Measurements from ENCODE around the gene PLA2R1. TPM values are rescaled to one million over a fixed set of nuclear protein-coding genes. Genes with fewer than 3 reads are reported as not detected.

Gene PLA2R1
- total RNA-seq, 1 experiment from 2014 or later, result 5.7 TPM

DNA sequence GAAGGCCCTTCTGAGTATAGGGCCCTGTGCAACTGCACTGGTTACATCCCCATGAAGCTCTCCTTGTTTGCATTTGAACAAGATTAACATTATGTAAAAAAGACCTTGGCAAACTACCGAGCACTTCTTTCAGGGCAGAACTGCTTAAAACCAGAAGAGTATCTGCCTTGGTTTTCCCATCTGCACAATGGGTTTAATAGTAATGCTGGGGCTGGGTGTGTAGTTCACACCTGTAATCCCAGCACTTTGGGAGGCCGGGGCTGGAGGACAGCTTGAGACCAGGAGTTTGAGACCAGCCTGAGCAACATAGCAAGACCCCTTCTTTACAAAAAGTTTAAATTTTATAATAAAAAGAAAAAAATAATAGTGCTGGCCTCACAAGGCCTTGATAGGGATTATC lies 8.5 kb downstream of the PLA2R1 start:
- no TSS peak for BruUV-seq (replicated peaks)
- intact Hi-C loops (cut with micrococcal nuclease; ENCODE audit: unreplicated experiment) (no loop called here), in situ Hi-C loops (cut with HindIII; ENCODE audit: low pct_unique_long_range_greater_than_20kb, low sequenced_read_pairs) (no loop called here)
- Histone ChIP-seq H3K27me3 (ENCODE audit: control insufficient read depth, insufficient read depth, low read length) (no peaks in the 10 kb centered on the region), H3K36me3 (ENCODE audit: control insufficient read depth, insufficient read depth, low read length) (no peaks in the 10 kb centered on the region), H3K4me3 (ENCODE audit: low read depth in 2 of 2, low read length in 2 of 2) (no peak overlapping the region), H3K27ac (ENCODE audit: low read length) (no peak overlapping the region), H3K9me3 (ENCODE audit: control insufficient read depth, insufficient read depth, low read depth, low read length) (no peaks in the 10 kb centered on the region), H3K4me1 (ENCODE audit: control insufficient read depth, insufficient read depth, low read length) (no peaks in the 10 kb centered on the region)
- no peak for DNase-seq (ENCODE audit: low read depth, low spot score)
- POLR2A ChIA-PET, result interaction anchor here (0.6 kb wide), 1 partner anchor 40 kb away, joined by 3 read pairs; no protein-coding TSS in a partner anchor
- CTCF ChIA-PET, result interaction anchor here (0.6 kb wide), 1 partner anchor 35 kb away, joined by 3 read pairs; no protein-coding TSS in a partner anchor
- TF ChIP-seq TCF7L2 (IDR thresholded peaks at IDR 0.05; ENCODE audit: low read depth, low read length) (no peak), POLR2AphosphoS5 (IDR thresholded peaks at IDR 0.05; ENCODE audit: low read depth, low read length) (no peak), SIN3A (IDR thresholded peaks at IDR 0.05; ENCODE audit: borderline replicate concordance, insufficient read depth, low read depth, low read length) (no peak)
- TF ChIP-seq, protein P1, sequence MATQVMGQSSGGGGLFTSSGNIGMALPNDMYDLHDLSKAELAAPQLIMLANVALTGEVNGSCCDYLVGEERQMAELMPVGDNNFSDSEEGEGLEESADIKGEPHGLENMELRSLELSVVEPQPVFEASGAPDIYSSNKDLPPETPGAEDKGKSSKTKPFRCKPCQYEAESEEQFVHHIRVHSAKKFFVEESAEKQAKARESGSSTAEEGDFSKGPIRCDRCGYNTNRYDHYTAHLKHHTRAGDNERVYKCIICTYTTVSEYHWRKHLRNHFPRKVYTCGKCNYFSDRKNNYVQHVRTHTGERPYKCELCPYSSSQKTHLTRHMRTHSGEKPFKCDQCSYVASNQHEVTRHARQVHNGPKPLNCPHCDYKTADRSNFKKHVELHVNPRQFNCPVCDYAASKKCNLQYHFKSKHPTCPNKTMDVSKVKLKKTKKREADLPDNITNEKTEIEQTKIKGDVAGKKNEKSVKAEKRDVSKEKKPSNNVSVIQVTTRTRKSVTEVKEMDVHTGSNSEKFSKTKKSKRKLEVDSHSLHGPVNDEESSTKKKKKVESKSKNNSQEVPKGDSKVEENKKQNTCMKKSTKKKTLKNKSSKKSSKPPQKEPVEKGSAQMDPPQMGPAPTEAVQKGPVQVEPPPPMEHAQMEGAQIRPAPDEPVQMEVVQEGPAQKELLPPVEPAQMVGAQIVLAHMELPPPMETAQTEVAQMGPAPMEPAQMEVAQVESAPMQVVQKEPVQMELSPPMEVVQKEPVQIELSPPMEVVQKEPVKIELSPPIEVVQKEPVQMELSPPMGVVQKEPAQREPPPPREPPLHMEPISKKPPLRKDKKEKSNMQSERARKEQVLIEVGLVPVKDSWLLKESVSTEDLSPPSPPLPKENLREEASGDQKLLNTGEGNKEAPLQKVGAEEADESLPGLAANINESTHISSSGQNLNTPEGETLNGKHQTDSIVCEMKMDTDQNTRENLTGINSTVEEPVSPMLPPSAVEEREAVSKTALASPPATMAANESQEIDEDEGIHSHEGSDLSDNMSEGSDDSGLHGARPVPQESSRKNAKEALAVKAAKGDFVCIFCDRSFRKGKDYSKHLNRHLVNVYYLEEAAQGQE (IDR thresholded peaks at IDR 0.05; ENCODE audit: insufficient read depth in 1 of 2, low read depth in 2 of 2, low read length in 1 of 2), result no peak
- TF ChIP-seq, protein P2, sequence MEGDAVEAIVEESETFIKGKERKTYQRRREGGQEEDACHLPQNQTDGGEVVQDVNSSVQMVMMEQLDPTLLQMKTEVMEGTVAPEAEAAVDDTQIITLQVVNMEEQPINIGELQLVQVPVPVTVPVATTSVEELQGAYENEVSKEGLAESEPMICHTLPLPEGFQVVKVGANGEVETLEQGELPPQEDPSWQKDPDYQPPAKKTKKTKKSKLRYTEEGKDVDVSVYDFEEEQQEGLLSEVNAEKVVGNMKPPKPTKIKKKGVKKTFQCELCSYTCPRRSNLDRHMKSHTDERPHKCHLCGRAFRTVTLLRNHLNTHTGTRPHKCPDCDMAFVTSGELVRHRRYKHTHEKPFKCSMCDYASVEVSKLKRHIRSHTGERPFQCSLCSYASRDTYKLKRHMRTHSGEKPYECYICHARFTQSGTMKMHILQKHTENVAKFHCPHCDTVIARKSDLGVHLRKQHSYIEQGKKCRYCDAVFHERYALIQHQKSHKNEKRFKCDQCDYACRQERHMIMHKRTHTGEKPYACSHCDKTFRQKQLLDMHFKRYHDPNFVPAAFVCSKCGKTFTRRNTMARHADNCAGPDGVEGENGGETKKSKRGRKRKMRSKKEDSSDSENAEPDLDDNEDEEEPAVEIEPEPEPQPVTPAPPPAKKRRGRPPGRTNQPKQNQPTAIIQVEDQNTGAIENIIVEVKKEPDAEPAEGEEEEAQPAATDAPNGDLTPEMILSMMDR (IDR thresholded peaks at IDR 0.05), result no peak
- ATAC-seq, result no peak

DNA sequence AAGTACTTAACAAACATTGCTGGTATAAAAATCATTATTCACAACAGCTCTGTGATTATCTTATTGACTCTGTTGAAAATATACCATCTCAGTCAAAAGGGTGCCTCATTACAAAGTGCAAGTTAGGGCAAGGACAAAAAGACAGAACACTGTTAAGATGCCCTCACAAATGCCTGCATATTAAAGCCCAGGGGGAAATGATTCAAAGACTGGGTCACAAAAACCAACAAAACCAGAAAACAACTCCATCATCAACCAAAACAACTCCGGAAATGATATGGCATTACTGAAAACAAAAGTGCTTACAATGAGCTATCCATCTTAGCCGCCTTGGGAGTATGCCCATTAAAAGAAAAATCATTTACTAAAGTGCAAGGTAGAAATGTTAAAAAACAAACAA lies 9.9 kb downstream of the PLA2R1 start:
- intact Hi-C loops (cut with micrococcal nuclease; ENCODE audit: unreplicated experiment) (no loop called here), in situ Hi-C loops (cut with HindIII; ENCODE audit: low pct_unique_long_range_greater_than_20kb, low sequenced_read_pairs) (no loop called here)
- Histone ChIP-seq H3K4me3 (ENCODE audit: low read depth in 2 of 2, low read length in 2 of 2) (no peak overlapping the region), H3K36me3 (ENCODE audit: control insufficient read depth, insufficient read depth, low read length) (no peaks in the 10 kb centered on the region), H3K27me3 (ENCODE audit: control insufficient read depth, insufficient read depth, low read length) (no peaks in the 10 kb centered on the region), H3K27ac (ENCODE audit: low read length) (no peak overlapping the region), H3K9me3 (ENCODE audit: control insufficient read depth, insufficient read depth, low read depth, low read length) (no peaks in the 10 kb centered on the region), H3K4me1 (ENCODE audit: control insufficient read depth, insufficient read depth, low read length) (no peaks in the 10 kb centered on the region)
- BruUV-seq (replicated peaks), result no TSS peak
- POLR2A ChIA-PET, result no interaction called here
- no peak for ATAC-seq
- TF ChIP-seq TCF7L2 (IDR thresholded peaks at IDR 0.05; ENCODE audit: low read depth, low read length), result no peak
- TF ChIP-seq, protein P2 (IDR thresholded peaks at IDR 0.05), result no peak
- TF ChIP-seq, protein P1 (IDR thresholded peaks at IDR 0.05; ENCODE audit: insufficient read depth in 1 of 2, low read depth in 2 of 2, low read length in 1 of 2), result no peak
- no peak for TF ChIP-seq SIN3A (IDR thresholded peaks at IDR 0.05; ENCODE audit: borderline replicate concordance, insufficient read depth, low read depth, low read length)
- TF ChIP-seq POLR2AphosphoS5 (IDR thresholded peaks at IDR 0.05; ENCODE audit: low read depth, low read length), result no peak
- CTCF ChIA-PET, result no interaction called here
- DNase-seq (ENCODE audit: low read depth, low spot score), result no peak

Data from Panc1 (cell line).